NCI-H1105 (cell line): ENCODE results near the gene CRTC1.

Experiments
- DNase-seq: peaks from one replicate; lab custom pipeline; 2025; lab: John Stamatoyannopoulos, UW

The CRTC1 gene

DNA sequence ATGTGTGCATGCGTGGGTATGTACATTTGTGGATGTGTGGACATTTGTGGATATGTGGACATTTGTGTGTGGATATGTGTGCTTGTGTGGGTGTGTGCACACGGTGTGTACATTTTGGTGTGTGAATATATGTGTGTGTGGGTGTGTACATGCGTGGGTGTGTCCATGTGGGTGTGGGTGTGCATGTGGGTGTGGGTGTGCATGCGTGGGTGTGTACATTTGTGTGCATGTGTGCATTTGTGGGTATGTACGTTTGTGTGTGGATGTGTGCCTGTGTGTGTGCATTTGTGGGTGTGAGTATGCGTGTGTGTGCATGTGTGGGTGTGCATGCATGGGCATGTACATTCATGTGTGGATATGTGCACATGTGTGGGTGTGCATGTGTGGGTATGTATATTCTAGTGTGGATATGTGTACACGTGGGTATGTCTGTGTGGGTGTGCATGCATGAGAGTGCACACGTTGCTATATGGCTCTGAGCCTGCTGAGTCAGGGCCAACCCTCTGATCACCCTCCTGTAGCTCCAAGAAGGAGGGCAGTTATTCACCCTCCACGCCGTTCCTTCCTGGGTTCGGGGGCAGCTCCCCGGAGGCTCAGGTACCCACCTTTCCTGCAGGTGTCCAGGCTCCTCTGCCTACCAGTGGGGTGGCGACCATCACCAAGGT is 87.3 kb downstream of the CRTC1 start:
- DNase-seq, result no peak

- no peak for DNase-seq
Observed at GRCh38 chr19:18771328-18772242, 88.1 kb downstream of the CRTC1 start.

- peak; percentile 27 for DNase-seq
Observed at GRCh38 chr19:18772620-18773587, 89.4 kb downstream of the CRTC1 start.

- DNase-seq, result no peak
Observed at GRCh38 chr19:18773682-18774081, 90.2 kb downstream of the CRTC1 start.

GRCh38 chr19:18774107-18774506 is 90.6 kb downstream of the CRTC1 start:
- no peak for DNase-seq

GRCh38 chr19:18774782-18775444 is 91.4 kb downstream of the CRTC1 start:
- no peak for DNase-seq

GRCh38 chr19:18775586-18776287 is 92.3 kb downstream of the CRTC1 start:
- no peak for DNase-seq

DNA sequence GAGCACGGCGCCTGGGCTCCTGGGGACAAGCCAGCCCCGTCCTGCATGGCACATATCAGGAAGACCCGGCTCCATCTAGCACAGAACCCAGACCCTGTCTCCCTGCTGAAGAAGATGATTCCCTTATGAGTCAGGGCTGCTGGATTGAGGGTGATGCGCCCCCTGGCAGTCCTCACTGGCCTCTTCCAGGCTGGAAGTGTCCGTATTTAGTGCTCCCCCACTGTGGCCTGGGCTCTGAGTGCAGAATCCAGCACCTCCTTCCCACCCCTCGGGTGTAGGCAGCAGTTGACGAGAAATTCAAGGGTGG is 92.8 kb downstream of the CRTC1 start:
- DNase-seq, result no peak

GRCh38 chr19:18776736-18777135 is 93.3 kb downstream of the CRTC1 start:
- no peak for DNase-seq

DNA sequence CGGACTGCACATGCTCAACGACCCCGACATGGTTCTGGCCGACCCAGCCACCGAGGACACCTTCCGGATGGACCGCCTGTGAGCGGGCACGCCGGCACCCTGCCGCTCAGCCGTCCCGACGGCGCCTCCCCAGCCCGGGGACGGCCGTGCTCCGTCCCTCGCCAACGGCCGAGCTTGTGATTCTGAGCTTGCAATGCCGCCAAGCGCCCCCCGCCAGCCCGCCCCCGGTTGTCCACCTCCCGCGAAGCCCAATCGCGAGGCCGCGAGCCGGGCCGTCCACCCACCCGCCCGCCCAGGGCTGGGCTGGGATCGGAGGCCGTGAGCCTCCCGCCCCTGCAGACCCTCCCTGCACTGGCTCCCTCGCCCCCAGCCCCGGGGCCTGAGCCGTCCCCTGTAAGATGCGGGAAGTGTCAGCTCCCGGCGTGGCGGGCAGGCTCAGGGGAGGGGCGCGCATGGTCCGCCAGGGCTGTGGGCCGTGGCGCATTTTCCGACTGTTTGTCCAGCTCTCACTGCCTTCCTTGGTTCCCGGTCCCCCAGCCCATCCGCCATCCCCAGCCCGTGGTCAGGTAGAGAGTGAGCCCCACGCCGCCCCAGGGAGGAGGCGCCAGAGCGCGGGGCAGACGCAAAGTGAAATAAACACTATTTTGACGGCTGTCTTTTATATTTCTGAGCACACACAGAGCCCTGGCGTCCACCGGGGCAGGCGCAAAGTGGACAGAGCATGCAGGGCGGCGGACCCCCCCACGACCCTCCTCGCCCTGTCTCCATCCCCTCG is 94.0 kb downstream of the CRTC1 start:
- DNase-seq, result no peak

DNA sequence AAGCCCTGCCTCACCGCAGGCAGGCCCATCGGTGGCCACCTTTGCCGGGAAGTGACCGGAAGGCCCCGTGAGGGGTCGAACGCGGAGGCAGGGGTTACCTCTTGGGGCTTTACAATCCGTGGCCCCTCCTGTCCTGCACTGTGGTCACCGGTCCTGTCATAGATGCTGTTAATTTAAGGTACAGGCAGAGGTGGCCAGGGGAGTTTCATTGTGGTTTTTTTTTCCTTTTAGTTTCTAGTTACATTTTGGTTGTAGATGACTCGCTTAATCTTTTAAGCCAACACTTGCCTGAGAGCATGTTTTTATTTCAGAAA is 94.6 kb downstream of the CRTC1 start:
- DNase-seq, result no peak

GRCh38 chr19:18778826-18779495 is 95.5 kb downstream of the CRTC1 start:
- DNase-seq, result no peak

GRCh38 chr19:18780081-18780480 is 96.6 kb downstream of the CRTC1 start:
- no peak for DNase-seq

DNA sequence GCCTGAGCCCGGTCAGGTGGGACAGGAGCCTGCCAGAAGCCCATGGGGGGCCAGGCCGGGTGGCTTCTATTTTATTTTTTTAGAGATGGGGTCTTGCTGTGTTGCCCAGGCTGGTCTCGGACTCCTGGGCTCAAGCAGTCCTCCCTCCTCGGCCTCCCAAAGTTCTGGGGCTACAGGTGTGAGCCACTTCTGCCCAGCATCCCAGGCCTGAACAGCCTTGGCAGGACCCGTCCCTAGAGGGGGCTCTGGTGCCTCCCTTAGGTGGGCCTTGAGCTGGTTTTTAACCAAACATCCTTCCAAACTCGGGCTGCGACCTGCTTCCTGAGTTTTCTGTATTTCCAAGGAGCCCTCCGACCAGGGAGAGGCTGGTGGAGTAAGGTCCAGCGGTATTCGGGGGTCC is 97.2 kb downstream of the CRTC1 start:
- DNase-seq, result no peak

DNA sequence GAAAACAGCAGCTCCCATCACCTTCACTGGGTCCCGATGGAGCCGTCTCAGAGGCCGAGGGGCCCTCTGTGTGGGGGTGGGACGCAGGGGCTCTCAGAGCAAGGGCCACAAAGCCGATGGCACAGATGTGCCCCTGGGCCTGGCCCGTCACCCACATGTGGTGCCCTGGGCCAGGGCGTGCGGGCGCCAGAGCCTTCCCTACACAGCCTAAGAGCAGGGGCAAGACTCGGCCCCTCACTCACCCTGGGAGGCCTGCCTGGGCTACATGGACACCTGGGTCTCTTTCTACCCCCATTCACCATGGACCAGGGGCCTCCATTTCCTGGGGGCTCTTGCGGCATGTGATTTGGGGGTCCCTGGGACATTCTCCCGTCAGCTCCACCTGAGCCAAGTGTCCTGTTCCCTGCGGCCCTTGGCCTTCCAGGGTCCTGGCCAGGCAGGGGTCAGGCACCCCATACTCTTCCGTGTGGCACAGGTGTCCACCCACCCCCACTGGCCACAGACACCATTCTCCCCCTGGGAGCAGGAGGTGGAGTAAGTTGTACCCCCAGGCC is 97.6 kb downstream of the CRTC1 start:
- DNase-seq, result no peak

DNA sequence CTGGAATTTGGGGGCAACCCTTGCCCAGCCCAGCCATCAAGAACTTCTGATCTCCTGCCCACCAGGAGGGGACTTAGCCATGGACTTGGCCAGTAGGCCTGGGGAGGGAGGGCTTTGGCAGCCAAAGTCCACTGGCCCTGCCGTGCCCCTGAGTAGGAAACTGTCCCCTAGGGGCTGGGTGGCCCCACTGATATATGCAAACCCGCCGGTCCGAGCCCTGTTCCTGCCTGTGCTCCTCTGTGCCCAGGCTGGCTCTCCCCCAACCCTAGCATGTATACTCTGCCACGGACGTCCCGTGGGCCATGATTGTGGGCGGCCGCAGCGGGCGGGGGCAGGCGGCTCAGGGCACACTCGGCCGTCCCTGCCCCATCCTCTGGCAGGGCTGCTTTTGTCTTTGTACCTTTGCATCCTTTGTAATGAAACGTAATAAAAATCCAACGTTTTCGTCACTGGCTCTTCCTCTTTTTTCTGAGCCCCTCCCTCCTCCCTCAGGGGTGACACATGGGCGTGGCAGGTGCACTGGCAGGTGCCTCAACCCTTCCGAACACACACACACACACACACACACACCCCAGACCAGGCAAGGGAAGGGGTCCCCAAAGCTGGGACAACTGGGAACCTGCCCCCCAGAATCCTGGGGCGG is 98.5 kb downstream of the CRTC1 start:
- no peak for DNase-seq

- no peak for DNase-seq
Observed at GRCh38 chr19:18782559-18783225, 99.2 kb downstream of the CRTC1 start.

DNA sequence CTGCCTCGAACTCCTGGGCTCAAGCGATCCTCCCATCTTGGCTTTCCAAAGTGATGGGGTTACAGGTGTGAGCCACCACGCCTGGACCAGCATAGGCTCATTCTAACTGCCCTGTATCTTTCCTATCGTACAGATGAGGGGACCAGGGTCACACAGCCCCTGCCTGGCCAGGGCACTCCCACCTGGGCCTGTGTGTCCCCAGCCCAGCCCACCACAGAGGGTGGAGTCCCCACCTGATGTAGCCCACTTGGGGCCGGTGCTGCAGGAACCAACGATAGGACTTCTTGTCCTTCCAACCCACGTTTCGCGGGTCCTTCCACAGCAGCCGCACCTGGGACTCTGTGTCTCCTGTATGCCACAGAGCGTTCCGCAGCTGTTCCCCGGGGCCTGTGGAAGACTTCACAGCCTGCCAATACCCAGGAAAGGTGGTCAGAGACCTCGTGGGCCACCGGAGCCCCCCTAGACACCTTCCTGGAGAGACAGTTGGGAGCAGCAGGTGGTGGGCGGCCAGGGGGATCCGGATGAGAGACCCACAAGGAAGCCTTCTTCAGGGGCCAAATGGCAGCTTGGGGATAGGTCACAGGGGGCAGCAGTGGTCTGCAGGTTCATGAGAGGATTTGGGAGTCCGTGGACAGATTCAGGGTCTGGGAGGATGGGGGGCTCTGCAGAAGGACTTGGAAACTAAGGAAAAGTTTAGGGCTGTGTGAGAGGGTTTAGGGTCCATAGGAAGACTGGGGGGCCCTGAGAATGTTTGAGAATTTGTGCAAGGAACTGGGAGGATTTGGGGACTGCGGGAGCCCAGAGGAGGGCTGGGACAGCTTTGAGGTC is 100.7 kb downstream of the CRTC1 start:
- no peak for DNase-seq
